NCI-H1694 (cell line): ENCODE measurements around the gene MFSD12.
"Not testable (repeated sequence)": the region's sequence is repeated elsewhere in the genome, so short reads cannot be mapped to it uniquely, and the experiment has no call there.

Experiments
- DNase-seq: peaks from one replicate; lab custom pipeline; 2025; lab: John Stamatoyannopoulos, UW

The MFSD12 gene

DNA sequence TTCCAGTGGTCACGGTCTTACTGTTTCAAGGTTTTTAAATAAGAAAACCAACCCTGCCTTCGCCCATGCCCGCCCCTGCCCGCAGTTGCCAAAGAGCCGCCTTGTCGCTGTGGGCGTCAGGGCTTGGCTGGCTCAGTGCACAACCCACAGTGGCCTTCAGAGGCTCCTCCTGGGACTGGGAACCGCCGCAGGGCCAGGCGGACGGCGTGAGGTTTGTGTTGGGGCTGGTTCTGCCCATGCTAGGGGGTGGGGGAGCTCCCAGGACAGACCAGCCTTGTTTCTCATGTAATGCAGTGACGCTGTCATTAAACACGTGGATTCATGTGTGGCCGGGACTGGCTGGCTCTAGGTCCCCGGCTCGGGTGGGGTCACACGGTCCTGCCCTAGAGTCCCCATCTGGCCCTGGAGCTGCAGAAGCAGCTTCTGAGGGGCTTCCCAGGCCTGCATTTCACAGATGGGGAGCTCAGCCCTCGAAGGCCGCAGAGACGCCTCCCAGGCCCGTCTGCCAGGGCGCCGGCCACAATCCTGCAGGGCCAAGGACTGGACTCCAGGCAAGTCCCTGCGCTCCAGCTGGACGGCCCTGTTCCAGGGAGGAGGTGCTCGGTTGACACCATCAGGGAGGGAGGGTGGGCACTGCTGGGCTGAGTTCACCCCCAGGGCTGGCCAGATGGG, 20.8 kb downstream of the MFSD12 start:
- DNase-seq, result no peak

DNA sequence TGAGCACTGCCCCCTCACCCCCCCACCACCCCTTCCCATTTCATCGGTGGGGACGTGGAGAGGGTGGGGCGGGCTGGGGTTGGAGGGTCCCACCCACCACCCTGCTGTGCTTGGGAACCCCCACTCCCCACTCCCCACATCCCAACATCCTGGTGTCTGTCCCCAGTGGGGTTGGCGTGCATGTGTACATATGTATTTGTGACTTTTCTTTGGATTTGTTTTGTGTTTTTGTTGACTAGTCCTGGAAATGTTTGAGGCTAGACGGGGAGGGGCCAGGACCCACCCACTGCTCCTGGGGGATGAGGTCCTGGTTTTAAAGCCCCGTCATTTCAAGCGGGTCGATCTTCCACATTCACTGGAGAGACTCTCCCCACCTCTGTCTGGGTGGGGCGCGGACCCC, 21.4 kb downstream of the MFSD12 start:
- no peak for DNase-seq

DNA sequence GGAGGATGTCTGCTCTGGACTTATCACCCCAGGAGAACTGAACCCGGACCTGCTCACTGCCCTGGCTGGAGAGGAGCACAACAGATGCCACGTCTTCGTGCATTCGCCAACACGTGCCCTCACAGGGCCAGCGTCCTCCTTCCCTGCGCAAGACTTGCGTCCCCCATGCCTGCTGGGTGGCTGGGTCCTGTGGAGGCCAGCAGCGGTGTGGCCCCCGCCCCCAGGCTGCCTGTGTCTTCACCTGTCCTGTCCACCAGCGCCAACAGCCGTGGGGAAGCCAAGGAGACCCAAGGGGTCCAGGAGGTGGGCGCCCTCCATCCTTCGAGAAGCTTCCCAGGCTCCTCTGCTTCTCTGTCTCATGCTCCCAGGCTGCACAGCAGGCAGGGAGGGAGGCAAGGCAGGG, 21.8 kb downstream of the MFSD12 start:
- no peak for DNase-seq

DNA sequence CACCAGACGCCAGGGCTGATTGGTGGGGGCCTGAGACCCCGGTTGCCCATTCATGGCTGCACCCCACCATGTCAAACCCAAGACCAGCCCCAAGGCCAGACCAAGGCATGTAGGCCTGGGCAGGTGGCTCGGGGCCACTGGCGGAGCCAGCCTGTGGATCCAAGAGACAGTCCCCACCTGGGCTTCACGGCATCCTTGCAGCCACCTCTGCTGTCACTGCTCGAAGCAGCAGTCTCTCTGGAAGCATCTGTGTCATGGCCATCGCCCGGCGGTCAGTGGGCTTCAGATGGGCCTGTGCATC, 22.2 kb downstream of the MFSD12 start:
- no peak for DNase-seq

DNA sequence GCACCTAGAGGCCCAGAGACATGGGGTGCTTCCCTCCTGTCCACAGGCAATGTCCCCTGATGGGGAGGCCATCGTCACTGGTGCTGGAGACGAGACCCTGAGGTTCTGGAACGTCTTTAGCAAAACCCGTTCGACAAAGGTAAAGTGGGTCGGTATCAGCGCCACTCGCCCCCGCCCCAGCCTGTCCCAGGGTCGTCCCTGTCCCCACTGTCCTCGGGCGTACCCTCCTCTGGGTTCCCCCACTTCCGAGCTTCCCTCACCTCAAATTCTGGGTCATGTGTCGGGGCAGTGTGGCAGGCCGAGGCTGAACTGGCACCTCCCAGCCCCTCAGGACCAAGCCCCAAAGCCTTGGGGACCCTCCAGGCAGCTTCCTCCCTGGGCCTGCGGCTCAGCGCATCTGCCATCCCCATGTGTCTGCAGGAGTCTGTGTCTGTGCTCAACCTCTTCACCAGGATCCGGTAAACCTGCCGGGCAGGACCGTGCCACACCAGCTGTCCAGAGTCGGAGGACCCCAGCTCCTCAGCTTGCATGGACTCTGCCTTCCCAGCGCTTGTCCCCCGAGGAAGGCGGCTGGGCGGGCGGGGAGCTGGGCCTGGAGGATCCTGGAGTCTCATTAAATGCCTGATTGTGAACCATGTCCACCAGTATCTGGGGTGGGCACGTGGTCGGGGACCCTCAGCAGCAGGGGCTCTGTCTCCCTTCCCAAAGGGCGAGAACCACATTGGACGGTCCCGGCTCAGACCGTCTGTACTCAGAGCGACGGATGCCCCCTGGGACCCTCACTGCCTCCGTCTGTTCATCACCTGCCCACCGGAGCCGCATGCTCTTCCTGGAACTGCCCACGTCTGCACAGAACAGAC, 22.8 kb downstream of the MFSD12 start:
- no peak for DNase-seq

DNA sequence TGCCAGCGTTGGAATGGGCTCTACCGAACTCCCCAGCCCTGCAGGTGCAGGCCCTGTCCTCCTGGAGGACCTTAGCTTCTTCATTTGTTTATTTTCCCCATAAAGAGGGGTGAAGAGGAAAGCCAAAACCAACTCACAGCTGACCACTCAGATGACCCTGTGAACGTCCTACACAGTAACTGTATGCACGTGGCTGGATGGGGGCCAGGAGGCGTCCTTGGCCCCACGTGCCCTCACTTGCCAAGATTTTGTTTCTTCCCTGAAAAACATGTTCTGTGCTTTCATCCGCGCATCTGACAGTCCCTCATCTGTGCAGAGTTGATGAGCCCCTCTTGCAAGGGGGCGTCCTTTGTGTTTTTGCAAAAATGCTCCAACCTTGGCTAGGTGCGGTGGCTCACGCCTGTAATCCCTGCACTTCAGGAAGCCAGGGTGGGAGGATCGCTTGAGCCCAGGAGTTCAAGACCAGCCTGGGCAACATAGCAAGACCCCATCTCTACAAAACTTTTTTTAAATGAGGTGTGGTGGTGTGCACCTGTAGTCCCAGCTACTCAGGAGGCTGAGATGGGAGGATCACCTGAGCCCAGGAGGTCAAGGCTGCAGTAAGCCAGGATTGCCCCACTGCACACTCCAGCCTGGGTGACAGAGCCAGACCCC, 23.7 kb downstream of the MFSD12 start:
- no peak for DNase-seq

DNA sequence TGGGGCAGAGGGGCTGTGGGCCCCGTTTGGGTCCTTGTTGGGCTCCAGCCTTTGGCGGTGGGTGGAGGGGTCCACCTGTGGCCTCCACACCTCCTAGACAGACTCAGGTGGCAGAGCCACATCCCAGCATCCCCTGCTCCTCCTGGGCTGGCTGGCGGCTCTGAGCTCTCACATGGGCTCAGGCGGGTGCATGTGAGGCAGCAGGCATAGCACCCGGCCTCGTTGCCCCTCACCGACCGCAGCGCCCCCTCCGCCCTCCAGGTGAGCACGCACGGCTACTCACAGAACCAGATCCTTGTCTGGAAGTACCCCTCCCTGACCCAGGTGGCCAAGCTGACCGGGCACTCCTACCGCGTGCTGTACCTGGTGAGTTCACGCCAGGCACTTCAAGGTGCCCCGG, 24.4 kb downstream of the MFSD12 start:
- DNase-seq, result no peak

DNA sequence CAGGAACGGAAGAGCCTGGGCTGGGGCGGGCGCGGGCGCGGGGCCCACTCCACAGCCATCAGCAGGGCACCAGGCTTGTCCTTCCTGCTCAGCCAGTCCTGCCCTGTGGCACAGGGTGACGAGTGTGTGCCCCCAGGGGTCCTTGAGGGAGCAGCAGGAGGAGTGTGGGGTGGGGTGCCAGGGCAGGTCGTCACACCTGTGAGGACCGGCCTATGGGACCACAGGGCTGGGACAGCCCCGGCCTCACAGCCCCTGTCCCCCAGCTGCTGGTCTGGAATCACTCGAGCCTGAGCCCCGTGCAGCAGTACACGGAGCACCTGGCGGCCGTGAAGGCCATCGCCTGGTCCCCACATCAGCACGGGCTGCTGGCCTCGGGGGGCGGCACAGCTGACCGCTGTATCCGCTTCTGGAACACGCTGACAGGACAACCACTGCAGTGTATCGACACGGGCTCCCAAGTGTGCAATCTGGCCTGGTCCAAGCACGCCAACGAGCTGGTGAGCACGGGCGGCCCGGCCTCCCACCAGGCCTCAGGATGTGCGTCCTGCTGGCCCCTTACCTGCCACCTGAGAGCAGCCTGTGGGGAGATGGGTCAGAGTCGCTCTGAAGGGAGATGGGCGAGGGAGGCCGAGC, 25.1 kb downstream of the MFSD12 start:
- no peak for DNase-seq

DNA sequence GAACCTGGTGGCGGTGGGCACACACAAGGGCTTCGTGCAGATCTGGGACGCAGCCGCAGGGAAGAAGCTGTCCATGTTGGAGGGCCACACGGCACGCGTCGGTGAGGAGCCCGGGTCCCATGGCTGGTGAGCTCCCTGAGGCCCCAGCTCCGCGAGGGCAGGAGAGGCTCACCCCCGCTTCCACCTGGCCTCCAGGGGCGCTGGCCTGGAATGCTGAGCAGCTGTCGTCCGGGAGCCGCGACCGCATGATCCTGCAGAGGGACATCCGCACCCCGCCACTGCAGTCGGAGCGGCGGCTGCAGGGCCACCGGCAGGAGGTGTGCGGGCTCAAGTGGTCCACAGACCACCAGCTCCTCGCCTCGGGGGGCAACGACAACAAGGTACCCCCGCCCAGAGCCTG, 25.7 kb downstream of the MFSD12 start:
- DNase-seq, result no peak

DNA sequence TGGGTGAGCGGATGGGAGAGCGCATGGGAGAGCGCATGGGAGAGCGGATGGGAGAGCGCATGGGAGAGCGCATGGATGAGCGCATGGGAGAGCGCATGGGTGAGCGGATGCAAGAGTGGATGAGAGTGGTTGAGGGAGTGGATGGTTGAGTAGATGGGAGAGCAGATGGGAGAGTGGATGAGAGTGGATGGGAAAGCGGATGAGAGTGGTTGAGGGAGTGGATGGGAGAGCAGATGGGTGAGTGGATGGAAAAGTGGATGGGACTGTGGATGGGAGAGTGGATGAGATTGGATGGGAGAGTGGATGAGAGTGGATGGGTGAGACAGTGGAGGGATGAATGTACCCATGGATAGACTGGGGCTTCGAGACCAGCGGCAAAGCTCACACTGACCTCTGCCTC, 27.0 kb downstream of the MFSD12 start:
- no peak for DNase-seq

DNA sequence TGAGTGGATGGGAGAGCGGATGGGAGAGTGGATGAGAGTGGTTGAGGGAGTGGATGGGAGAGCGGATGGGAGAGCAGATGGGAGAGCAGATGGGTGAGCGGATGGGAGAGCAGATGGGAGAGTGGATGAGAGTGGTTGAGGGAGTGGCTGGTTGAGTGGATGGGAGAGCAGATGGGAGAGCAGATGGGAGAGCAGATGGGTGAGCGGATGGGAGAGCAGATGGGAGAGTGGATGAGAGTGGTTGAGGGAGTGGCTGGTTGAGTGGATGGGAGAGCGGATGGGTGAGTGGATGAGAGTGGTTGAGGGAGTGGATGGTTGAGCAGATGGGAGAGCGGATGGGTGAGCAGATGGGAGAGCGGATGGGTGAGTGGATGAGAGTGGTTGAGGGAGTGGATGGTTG, 28.1 kb downstream of the MFSD12 start:
- not testable (repeated sequence) for DNase-seq

DNA sequence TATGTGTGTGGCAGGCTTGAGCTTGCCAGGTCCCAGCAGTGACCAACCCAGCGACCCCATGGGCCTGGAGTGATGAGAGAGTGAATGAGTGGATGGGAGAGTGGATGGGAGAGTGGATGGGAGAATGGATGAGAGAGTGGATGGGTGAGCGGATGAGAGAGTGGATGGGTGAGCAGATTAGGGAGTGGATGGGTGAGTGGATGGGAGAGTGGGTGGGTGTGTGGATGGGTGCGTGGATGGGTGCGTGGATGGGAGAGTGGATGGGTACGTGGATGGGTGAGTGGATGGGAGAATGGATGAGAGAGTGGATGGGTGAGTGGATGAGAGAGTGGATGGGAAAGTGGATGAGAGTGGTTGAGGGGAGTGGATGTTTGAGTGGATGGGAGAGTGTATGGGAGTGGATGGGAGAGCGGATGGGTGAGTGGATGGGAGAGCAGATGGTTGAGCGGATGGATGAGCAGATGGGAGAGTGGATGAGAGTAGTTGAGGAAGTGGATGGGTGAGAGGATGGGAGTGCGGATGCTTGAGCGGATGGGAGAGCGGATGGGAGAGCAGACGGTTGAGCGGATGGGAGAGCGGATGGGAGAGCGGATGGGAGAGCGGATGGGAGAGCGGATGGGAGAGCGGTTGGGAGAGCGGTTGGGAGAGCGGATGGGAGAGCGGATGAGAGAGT, 28.7 kb downstream of the MFSD12 start:
- DNase-seq, result no peak

DNA sequence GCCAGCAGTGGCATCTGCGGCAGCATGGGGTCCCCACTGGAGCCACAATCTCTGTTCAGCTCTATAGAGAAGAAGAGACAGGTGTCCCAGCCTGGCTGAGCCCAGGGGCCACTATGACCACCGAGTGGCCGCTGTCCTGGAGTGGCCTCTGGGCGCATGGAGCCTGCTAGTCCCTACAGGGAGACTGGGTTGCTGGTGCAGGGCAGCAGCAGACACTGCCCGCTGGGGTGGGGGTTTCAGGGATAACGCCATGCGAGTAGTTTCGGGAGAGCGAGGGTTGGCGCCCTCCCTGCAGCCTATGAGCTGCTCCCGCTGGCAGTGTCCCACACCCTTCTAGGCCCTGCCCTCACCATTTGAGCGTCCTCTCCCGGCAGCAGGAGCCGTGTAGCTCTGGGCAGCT, 29.3 kb downstream of the MFSD12 start:
- no peak for DNase-seq

DNA sequence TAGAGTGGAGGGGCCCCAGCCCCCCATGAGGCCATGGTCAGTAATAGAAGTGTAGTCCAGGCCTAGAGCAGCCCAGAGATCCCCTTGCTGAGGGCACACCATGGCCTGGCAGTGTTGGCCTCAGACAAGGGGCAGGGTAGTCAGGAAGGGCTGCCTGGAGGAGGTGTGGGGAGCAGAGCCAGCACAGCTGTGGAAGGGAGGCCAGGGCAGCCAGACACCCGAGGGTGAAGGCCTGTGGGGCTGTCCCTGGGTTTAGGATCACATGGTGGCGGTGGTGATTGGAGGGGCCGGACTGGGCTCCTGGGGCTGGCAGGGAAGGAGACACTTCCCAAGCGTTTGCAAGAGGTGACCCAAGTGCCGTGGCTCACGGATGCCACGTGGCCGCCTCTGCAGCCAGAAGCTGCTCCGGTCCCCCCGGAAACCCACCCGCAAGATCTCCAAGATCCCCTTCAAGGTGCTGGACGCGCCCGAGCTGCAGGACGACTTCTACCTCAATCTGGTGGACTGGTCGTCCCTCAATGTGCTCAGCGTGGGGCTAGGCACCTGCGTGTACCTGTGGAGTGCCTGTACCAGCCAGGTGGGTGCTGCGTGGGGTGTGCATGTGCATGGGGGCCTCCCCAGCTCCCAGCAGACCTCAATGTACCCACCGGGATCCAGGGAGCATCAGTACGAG, 30.0 kb downstream of the MFSD12 start:
- no peak for DNase-seq

DNA sequence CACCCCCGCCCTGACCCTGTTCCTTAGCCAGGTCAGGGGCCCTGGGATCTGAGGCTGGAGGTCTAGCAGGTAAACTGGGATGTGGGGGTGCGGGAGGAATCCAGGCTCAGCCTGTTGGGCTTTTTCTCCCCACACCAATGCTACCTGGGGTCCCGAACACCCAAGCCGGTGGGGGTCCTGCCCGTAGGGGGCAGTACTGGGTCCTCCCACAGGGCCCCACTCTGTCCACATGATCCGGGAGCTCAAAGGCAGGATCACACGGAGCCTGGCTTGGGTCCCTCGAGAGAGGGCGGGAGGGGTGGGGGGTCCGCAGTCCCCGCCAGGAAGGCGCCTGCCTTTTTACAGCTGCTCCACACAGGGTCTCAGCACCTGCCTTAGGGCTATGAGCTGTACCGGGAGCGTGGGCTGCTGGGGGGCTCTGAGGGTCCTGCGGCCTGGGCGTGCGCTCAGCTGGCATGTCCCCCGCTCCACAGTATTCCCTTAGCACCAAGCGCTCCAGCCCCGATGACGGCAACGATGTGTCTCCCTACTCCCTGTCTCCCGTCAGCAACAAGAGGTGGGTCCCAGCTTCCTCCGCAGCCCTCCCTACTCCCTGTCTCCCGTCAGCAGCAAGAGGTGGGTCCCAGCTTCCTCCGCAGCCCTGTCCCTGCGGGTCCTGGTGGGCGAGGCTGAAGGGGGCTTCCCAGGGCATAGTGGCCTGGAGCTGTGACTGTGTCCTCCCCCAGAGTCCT, 30.7 kb downstream of the MFSD12 start:
- no peak for DNase-seq

DNA sequence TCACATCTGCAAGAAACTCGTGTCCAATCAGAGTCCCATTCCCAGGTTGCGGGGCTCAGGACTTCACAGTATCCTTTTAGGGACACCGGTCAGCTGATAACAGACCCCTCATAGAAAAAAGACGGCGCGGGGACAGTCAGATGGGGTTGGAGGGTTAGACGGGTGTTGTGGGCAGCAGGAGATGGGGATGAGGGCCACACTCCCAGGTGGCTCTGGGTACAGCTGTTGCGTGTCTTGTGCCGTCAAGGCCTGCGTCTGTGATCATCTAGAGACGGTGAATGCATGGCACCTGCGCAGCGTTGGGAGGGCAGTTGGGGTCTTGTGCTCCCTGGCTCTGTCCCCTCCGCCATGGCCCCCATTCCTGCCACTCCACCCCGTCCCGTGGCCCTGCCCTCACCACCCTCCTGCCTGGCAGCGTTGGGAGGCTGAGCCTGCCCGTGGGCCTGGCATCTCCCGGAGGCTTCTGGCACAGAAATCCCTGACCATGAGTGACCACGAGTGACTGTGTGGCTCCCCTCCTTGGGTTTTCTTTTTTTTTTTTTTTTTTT, 32.4 kb downstream of the MFSD12 start:
- DNase-seq, result no peak

DNA sequence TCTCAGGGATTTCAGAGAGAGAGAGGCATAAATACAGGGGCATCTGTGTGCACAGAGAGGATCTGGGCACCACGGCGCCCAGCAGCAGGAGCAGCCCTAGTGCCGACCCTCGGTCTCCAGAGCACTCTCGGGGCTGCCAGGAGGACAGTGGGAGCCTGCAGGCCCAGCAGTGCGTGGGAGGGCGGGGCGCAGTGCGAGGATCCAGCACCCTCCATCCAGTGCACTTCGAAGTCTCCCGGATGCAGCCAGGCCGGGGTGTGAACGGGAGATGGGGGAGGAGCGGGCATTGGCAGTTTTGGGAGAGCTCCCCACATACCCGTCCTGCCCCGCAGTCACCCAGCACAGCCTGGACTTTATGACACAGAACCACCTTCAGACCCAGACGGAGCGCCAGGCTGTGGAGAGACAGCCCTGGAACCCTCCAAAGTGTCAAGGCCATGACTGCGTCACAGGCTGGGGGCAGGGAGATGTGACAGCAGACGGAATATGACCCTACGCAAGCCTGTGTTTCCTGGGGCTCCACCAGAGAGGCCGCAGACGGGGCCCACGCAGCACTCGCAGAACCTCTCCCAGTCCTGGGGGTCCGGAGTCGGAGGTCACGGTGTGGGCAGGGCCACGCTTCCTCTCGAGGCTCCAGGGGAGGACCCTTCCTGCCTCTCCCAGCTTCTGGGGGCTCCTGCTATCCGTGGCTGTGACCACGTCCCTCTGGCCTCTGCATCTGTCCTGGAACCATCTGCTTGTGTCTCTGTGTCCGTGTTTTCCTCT, 33.1 kb downstream of the MFSD12 start:
- DNase-seq, result no peak

DNA sequence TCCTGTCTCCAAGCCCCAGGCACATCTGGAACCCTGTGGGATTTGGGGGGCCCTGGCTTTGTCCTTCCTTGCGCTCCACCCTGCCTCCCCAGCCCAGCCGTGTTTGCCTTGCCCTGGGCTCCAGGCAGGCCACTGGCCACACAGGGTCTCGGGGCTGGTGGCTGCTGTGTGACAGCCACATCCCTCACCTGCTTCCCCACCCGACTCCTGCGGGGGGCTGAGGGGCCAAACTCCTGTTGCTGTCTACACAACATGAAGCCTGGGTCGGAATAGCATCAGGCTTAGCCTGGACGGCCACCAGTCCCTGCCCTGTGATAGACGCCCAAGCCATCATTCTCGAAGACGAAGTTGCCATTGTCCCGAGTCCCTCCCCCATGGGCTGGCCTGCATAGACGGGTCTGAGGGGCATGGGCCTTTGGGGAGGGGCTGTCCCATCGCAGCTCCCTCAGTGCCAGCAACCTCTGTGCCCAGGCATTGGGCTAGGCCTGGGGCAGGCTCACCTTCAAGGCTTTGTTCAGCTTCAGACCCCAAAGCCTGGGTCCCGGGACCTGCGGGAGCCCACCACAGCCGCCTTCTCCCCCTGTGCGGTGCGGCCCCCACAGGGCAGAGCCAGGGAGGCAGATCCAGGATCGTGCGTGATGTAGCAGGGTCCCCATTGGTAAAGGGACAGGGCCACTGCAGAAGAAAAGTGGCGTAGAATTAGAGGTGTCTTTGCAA, 33.9 kb downstream of the MFSD12 start:
- no peak for DNase-seq
